KOPT-K1 (cell line): Measurements from ENCODE around the gene FUT4.

Experiments used
- H3K27ac ChIP-seq: fragments of 200-600 bp; sonication (generic); 2 replicates; pipeline ENCODE4 v1.5.1; 2016; ENCODE audit warnings: antibody characterized with exemption, mild to moderate bottlenecking, low read depth, low read length; ENCODE audit not compliant: poor library complexity, severe bottlenecking
- H3K36me3 ChIP-seq: fragments of 200-600 bp; sonication (generic); 2 replicates; pipeline ENCODE4 v1.5.1; 2017; ENCODE audit warnings: antibody characterized with exemption, mild to moderate bottlenecking, low read length, moderate library complexity; ENCODE audit not compliant: insufficient read depth
- H3K9me3 ChIP-seq: fragments of 200-600 bp; sonication (generic); 2 replicates; pipeline ENCODE4 v1.5.1; 2017; ENCODE audit warnings: antibody characterized with exemption, low read length, mild to moderate bottlenecking; ENCODE audit not compliant: insufficient read depth, poor library complexity, severe bottlenecking

FUT4 gene

DNA sequence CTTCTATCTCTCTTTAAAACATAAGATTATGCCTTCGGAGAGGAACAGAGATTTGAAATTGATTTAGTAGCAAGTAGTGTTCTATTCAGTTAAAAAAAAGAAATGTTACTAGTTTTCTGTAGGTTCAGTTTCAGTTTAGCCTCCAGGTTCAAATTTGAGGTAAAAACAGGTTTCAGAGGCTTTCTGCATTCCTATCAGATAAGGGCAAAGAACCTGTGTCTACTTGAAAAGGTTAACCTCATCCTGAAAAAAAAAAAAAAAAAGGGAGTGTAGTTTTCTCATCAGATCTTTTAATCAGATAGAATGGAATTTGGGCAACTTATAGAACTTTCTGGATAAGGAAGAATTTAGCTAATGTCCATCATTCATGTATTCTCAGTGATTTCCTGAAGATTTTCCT is 19.4 kb upstream of the FUT4 start:
- no peaks in the 10 kb centered on the region for H3K9me3 ChIP-seq

DNA sequence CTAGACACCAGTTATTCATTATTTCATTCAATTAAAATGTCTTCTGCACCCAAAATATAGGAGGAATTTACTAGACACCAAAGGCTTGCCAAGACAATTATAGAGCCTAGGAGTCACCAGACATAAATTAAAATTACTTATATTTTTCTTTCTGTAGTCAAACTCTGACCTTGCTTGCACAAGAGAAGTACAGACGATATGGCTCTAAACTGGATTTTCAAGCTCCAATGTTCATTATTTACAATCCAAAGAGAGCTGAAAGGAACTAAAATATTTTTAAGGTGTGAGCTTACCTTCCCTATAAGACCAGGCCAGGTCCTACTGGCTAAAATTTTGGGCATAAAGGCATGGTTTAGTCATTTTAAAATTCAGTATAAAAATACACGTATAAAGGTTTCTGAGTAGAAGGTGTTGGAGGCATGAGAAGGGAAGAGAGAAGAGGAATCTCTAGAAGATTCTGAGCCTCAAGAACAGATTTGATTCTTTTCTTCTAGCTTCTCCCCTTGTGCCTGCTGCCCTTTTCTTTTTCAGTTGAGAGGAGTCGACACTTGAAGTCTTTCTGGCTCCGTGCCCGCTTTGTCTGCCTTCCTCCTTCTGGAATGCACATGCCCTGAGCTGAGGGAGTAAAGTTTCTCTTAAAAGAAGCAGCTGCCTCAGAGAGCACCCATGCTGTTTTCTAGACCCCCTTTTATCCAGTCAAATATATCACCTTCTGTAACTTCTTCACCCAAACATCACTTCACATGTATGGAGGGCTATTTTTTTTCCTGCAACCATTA is 18.0 kb upstream of the FUT4 start:
- H3K36me3 ChIP-seq: no peaks in the 10 kb centered on the region
- H3K9me3 ChIP-seq: no peaks in the 10 kb centered on the region
- H3K27ac ChIP-seq: no peak overlapping the region

More for the DNA sequence above, 19.4 kb upstream of the FUT4 start:
- no peaks in the 10 kb centered on the region for H3K36me3 ChIP-seq
- H3K27ac ChIP-seq: no peak overlapping the region

DNA sequence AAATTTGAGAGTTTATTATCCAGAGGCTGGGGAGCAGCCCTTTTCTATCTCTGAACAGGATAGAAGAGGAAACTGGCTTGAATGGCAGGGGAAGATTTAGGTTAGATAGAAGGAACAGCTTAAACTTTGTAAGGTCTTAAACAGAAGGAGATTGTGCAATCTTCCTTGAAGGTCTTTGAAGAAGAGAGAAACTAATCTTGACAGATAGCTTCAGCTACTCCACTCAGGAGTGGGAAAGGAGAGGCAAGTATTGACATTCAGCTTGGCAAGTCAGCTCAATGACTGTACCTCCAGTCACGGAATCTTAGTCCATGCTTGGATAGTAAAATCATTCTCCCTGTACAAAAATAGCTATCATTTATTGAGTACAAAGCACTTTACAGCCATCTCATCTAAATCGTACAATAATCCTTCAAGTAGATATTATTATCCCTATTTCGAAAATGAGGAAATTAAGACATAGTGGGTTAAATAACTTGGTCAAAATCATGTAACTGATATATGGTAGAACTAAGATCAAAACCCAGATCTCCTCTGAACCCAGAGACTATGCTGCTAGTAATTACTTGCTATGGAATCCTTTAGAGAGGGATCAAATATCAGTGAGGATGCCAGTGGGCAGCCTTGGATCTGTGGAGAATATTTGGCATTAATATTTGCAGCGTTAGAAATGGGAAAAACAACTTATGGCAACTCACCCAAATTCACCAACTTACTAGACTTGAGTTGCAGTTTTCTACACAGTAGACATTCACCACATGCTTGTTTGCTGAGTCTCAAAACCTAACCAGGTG is 16.9 kb upstream of the FUT4 start:
- Histone ChIP-seq H3K9me3 (no peaks in the 10 kb centered on the region), H3K36me3 (no peaks in the 10 kb centered on the region), H3K27ac (no peak overlapping the region)

DNA sequence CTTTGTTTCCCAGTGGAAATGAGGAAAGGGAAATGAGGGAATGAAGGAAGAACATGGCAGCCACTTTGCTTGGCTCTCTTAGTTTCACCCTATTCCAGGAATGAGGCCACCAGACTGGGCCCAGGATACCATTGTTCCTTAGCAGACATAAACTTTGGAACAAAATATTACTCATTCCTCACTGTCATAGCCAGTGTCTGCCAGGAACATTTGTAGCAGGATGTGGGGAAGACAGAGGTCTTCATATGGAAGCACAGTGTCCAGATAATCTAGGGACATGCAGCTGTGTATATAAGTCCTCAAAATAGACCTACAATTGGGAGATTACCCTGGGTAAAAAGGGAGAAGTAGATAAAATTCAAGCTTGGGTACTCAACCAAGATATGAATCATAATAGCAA is 15.2 kb upstream of the FUT4 start:
- Histone ChIP-seq H3K27ac (no peak overlapping the region), H3K36me3 (no peaks in the 10 kb centered on the region), H3K9me3 (no peaks in the 10 kb centered on the region)

DNA sequence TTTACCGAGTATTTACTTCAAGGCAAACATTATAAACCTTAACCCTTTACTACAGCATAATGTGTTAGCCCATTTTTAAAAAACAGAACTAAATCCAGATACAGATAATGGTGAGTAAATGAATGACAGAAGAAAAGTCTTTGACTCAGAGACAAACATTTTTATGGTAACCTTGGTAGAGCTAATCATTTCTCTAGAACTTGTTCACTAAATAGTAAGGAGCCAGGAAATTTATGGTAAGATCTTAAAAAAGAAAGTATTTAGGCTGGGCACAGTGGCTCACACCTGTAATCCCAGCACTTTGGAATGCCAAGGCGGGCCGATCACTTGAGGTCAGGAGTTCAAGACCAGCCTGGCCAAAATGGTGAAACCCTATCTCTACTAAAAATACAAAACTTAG is 11.5 kb upstream of the FUT4 start:
- H3K9me3 ChIP-seq: no peaks in the 10 kb centered on the region
- no peaks in the 10 kb centered on the region for H3K36me3 ChIP-seq
- H3K27ac ChIP-seq: no peak overlapping the region

DNA sequence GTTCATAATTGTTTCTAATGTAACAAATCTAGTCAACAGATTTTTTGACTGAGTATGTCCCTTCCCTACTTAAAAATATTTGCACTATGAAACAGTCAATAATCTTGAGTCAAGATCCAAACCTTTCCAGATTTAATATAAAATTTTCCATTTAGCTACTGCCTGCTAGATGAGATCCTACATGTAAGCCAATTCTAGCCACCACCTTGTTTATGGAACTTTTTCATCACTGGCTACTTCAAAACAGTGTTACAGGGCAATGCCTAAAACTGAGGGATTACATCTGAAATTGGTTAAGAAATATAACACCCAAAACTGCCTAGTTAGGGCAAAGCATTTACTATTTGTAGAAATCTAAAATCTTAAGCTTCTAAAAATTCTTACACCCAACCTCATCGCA is 10.5 kb upstream of the FUT4 start:
- Histone ChIP-seq H3K9me3 (no peaks in the 10 kb centered on the region), H3K27ac (no peak overlapping the region), H3K36me3 (no peaks in the 10 kb centered on the region)

GRCh38 chr11:94533696-94534630 is 9.8 kb upstream of the FUT4 start:
- H3K36me3 ChIP-seq: no peaks in the 10 kb centered on the region
- no peak overlapping the region for H3K27ac ChIP-seq
- H3K9me3 ChIP-seq: no peaks in the 10 kb centered on the region

DNA sequence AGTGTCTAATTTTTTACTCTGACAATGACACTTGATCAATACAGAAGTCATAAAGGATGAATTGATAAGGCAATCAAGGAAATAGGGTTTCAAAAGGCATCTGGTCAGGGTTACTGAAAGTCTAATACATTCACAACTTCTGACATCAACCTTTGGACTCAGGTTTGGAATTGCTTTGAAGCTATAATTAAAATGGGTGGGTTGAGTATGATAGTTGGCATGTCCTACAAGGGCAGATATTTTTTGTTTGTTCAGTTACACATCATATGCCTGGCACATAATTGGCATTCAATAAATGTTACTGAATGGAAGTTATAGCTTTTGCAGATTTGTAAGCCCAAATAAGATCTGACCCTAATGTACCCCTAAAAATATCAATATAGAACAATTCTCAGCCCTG is 7.3 kb upstream of the FUT4 start:
- Histone ChIP-seq H3K36me3 (no peaks in the 10 kb centered on the region), H3K27ac (no peak overlapping the region), H3K9me3 (no peaks in the 10 kb centered on the region)

DNA sequence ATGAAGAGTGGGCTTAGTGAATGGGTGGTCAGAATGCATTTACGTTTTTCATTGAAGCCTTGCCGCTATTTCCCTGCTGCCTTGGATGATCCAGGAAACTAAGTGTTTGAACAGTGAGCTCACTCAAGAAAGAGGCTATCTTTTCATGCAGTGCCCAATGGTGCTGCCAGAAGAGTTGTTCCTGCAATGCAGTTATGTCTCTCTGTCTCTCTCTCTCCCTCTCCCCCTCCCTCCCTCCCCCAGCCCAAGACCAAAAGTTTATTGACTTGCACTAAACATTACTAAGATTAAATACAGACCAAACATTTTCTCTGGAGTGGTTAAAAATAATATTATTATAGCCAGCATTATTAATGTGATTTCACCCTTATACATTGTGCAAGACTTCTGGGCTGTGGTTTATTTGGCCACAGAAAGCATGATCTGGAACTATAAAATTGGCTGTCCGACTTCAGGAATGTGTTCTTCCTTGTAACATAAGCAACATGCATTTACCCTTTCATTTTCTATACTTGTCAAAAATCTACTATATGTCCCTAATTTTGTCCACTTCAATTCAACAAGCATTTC is 6.6 kb upstream of the FUT4 start:
- Histone ChIP-seq H3K9me3 (no peaks in the 10 kb centered on the region), H3K27ac (no peak overlapping the region), H3K36me3 (no peaks in the 10 kb centered on the region)

- H3K27ac ChIP-seq: no peak overlapping the region
- no peaks in the 10 kb centered on the region for H3K9me3 ChIP-seq
- no peaks in the 10 kb centered on the region for H3K36me3 ChIP-seq
Observed at GRCh38 chr11:94539420-94539819, 4.3 kb upstream of the FUT4 start.

GRCh38 chr11:94544646-94545263 is 1.0 kb downstream of the FUT4 start:
- peak overlapping the region; percentile 95 for H3K27ac ChIP-seq
- no peaks in the 10 kb centered on the region for H3K9me3 ChIP-seq
- H3K36me3 ChIP-seq: peaks cover 30% of the 10 kb centered on the region

GRCh38 chr11:94545264-94546161 is 1.8 kb downstream of the FUT4 start:
- Histone ChIP-seq H3K36me3 (peaks cover 34% of the 10 kb centered on the region), H3K27ac (peak overlapping the region; percentile 95), H3K9me3 (no peaks in the 10 kb centered on the region)

DNA sequence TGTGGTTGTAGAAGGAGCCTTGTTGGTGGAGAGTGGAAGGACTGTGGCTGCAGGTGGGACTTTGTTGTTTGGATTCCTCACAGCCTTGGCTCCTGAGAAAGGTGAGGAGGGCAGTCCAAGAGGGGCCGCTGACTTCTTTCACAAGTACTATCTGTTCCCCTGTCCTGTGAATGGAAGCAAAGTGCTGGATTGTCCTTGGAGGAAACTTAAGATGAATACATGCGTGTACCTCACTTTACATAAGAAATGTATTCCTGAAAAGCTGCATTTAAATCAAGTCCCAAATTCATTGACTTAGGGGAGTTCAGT is 2.4 kb downstream of the FUT4 start:
- peaks cover 34% of the 10 kb centered on the region for H3K36me3 ChIP-seq
- H3K9me3 ChIP-seq: no peaks in the 10 kb centered on the region
- peak overlapping the region; percentile 95 for H3K27ac ChIP-seq

DNA sequence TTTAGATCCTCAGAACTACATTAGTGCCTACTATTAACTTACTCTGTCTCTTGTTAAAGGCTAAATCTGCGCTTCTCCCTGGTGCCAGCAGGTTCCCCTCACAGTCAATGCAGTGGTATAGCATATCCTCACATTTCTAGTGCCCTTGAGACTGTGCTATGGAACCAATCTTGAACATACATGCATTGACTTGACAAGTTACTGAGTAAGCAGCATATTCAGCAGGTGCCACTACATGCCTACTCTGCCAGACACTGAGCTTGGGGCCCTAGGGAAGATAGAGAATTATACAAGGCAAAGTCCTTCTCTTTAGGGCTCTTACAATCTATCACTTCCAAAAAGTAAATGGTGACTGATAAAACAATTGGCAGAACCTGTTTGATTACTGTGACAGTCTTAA is 3.2 kb downstream of the FUT4 start:
- Histone ChIP-seq H3K9me3 (no peaks in the 10 kb centered on the region), H3K27ac (no peak overlapping the region), H3K36me3 (peaks cover 34% of the 10 kb centered on the region)
